SK-N-SH (cell line): ENCODE data around the gene OR52I1.

Experiments
- CHD2 ChIP-seq: fragments of 150-350 bp; IDR thresholded peaks from 2 replicates; pipeline ENCODE4 v1.6.1; 2018; ENCODE audit warnings: low read length; ENCODE audit not compliant: partially characterized antibody
- ELF1 ChIP-seq: IDR thresholded peaks from 2 replicates; pipeline ENCODE4 v1.4.0; 2012
- FOXM1 ChIP-seq: IDR thresholded peaks from 2 replicates; pipeline ENCODE4 v1.4.0; 2012; ENCODE audit warnings: low read depth, mild to moderate bottlenecking
- GABPA ChIP-seq: IDR thresholded peaks from 2 replicates; pipeline ENCODE4 v1.4.0; 2012; ENCODE audit warnings: low read depth, mild to moderate bottlenecking
- JUND ChIP-seq: IDR thresholded peaks from 2 replicates; pipeline ENCODE4 v1.4.0; 2012
- NFIC ChIP-seq: IDR thresholded peaks from 2 replicates; pipeline ENCODE4 v1.4.0; 2012; ENCODE audit warnings: borderline replicate concordance
- POLR2AphosphoS5 ChIP-seq: IDR thresholded peaks from 2 replicates; pipeline ENCODE4 v1.6.1; 2012; ENCODE audit warnings: low read depth, low read length
- RCOR1 ChIP-seq: fragments of 150-350 bp; IDR thresholded peaks from 2 replicates; pipeline ENCODE4 v1.6.1; 2017; ENCODE audit warnings: antibody characterized with exemption, low read length
- TF ChIP-seq, protein P1 (sequence below): IDR thresholded peaks from 2 replicates; pipeline ENCODE4 v1.4.0; 2012; ENCODE audit warnings: low read depth, borderline replicate concordance
- TF ChIP-seq, protein P2 (sequence below): fragments of 200-600 bp; sonication (generic); IDR thresholded peaks from 2 replicates; pipeline ENCODE4 v1.6.1; 2017; ENCODE audit warnings: antibody characterized with exemption, mild to moderate bottlenecking, moderate library complexity
- TF ChIP-seq, protein P3 (sequence below): fragments of 150-350 bp; IDR thresholded peaks from 2 replicates; pipeline ENCODE4 v1.6.1; 2017; ENCODE audit warnings: antibody characterized with exemption, low read length, low read depth, borderline replicate concordance

DNA sequence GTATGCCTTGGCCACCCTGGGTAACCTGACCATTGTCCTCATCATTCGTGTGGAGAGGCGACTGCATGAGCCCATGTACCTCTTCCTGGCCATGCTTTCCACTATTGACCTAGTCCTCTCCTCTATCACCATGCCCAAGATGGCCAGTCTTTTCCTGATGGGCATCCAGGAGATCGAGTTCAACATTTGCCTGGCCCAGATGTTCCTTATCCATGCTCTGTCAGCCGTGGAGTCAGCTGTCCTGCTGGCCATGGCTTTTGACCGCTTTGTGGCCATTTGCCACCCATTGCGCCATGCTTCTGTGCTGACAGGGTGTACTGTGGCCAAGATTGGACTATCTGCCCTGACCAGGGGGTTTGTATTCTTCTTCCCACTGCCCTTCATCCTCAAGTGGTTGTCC lies 46.1 kb downstream of the OR52I1 start:
- TF ChIP-seq ELF1 (no peak), RCOR1 (no peak), GABPA (no peak), POLR2AphosphoS5 (no peak), FOXM1 (no peak), CHD2 (no peak), NFIC (no peak), JUND (no peak)
- TF ChIP-seq, protein P1, sequence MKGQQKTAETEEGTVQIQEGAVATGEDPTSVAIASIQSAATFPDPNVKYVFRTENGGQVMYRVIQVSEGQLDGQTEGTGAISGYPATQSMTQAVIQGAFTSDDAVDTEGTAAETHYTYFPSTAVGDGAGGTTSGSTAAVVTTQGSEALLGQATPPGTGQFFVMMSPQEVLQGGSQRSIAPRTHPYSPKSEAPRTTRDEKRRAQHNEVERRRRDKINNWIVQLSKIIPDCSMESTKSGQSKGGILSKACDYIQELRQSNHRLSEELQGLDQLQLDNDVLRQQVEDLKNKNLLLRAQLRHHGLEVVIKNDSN, result no peak
- TF ChIP-seq, protein P2, sequence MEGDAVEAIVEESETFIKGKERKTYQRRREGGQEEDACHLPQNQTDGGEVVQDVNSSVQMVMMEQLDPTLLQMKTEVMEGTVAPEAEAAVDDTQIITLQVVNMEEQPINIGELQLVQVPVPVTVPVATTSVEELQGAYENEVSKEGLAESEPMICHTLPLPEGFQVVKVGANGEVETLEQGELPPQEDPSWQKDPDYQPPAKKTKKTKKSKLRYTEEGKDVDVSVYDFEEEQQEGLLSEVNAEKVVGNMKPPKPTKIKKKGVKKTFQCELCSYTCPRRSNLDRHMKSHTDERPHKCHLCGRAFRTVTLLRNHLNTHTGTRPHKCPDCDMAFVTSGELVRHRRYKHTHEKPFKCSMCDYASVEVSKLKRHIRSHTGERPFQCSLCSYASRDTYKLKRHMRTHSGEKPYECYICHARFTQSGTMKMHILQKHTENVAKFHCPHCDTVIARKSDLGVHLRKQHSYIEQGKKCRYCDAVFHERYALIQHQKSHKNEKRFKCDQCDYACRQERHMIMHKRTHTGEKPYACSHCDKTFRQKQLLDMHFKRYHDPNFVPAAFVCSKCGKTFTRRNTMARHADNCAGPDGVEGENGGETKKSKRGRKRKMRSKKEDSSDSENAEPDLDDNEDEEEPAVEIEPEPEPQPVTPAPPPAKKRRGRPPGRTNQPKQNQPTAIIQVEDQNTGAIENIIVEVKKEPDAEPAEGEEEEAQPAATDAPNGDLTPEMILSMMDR, result no peak
- TF ChIP-seq, protein P3, sequence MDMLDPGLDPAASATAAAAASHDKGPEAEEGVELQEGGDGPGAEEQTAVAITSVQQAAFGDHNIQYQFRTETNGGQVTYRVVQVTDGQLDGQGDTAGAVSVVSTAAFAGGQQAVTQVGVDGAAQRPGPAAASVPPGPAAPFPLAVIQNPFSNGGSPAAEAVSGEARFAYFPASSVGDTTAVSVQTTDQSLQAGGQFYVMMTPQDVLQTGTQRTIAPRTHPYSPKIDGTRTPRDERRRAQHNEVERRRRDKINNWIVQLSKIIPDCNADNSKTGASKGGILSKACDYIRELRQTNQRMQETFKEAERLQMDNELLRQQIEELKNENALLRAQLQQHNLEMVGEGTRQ, result no peak
